ENCODE measurements around the gene TMEM204.

GRCh38 chr16:1557576-1557975, 24.1 kb downstream of the TMEM204 start:
- TF ChIP-seq GATA2 (IDR thresholded peaks at IDR 0.05; ENCODE audit: low read depth, low read length) (no peak), GATA3 (IDR thresholded peaks at IDR 0.05; ENCODE audit: low read depth, low read length) (no peak)
